NCI-H2227 treated with DMSO at 0.1 percent for 48 hours (cell line): Measurements from ENCODE around the gene SCN1B.

ENCODE experiments used
- DNase-seq: peaks from one replicate; lab custom pipeline; 2025; lab: John Stamatoyannopoulos, UW

The SCN1B gene

GRCh38 chr19:35074426-35075201, 44.3 kb downstream of the SCN1B start:
- DNase-seq, result no peak

GRCh38 chr19:35075202-35076025, 45.1 kb downstream of the SCN1B start:
- no peak for DNase-seq

DNA sequence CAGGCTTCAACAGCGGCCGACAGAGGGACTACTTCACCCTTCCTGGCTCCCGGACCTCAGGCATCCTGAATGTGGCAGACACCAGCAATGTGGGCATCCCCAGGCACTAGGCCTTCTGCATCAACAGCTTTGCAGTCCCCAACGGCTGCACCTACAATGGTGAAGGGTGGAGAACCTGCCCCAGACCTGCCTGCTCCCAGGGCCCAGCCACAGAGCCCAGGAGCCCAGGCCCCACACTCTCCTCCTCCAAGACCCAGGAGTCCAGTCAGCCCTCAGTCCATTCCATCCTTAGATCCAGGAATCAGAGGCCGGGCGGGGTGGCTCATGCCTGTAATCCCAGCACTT, 45.7 kb downstream of the SCN1B start:
- DNase-seq, result no peak

DNA sequence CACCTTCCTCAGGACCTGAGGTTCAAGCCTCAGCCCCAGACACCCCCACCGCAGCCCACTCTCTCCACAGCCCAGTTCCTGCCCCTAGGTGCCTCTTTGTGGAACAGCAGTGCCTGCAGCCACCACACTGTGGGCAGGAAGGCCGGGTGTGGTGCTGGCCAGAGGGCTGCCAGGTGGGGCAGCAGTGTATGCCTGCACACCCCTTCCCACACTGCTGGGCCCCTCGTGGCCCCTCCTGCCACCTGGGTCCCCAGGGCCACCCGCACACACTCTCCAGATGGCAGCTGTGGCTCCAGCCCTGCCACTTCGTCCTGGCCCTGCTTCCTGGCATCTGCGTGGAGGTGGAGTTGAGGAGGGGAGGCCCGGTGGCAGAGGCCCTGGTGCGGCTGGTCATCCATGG, 46.4 kb downstream of the SCN1B start:
- DNase-seq, result no peak

DNA sequence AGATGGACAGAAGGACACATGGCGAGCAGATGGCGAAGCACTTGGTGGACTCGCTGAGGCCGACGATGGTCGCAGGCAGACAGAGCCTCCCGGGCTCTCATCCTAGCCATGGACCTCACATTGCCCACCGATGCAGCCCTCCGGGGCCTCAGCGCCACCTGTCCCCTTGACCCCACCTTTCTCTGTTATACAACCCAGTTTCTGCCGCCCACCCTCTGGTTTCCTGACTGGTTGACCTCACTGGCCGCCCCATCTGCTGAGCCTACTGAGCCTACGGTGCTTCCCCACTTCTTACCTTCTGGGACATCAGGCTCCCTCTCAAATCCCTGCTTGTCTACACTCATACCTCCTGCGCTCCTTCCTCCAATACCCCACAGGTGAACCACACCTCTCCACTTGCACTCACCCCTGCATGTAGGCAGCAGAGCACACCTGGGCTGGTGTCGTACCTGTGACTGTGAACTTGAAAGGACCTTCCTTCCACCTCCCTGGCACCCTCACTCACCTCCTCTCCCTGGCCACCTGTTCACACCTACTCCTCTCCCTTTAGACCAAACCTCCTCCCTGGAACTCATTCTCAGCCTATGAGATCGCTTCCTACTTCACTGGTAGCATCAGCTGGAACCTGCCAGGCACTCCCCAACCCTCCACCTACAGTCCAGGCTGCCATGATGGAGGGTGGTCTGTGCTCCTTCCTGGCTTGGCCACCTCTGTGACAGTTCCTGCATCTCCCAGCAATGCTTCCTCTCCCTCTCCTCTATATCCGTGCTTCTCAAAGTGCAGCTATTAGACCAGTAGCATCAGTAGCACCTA, 47.3 kb downstream of the SCN1B start:
- DNase-seq, result no peak

DNA sequence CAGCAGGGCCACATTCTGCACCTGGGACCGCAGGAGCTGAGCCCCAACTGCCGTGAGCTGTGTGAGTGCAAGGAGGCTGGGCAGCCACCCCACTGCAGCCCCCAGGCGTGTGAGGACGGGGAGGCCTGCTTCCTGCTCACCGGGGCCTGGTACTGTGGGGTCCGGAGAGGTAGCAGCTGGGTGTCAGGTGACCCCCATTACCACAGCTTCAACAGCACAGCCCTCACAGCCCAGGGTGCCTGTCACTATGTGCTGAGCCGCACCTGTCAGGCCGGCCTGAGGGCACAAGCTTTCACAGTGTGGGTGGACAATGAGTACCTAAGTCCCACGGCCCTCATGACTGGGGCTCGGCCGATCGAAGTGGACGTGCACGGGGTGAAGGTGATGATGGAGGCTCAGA, 49.6 kb downstream of the SCN1B start:
- DNase-seq, result no peak

DNA sequence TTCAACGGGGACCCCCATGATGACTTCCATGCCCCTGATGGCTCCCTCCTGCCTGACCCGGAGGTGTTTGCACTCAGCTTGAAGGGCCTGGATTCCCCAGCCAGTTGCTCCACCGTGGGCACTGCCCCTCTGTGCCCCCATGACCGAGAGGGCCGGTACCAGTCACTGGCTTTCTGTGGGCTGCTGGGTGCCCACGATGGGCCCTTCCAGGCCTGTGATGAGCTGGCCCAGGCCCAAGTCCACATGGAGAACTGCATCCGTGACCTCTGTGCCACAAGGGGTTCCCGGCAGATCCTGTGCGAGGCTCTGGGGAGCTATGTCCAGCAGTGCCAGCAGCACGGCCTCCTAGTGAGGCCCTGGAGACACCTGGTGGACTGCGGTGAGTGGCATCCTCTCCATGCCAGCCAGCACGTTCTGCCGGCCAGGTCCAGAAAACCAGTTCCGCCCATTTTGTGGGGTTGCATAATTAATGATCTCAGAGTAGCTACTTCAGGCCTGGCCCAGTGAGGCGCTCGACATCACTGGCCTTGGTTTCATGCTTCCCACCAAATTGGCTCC, 50.4 kb downstream of the SCN1B start:
- no peak for DNase-seq

GRCh38 chr19:35081201-35081600, 50.9 kb downstream of the SCN1B start:
- DNase-seq, result no peak

GRCh38 chr19:35083691-35084508, 53.6 kb downstream of the SCN1B start:
- no peak for DNase-seq

DNA sequence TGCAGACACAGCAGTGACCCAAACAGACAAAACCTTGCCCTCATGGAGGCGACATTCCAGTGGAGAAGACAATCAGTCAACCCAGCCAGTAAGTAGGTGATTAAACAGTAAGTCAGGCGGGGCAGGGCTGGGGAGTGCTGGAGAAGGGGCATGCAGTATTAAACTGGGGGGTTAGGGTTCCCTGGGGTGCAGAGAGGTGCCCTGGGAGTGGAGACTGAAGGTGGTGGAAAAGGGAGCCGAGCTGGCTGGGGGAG, 54.2 kb downstream of the SCN1B start:
- DNase-seq, result no peak

DNA sequence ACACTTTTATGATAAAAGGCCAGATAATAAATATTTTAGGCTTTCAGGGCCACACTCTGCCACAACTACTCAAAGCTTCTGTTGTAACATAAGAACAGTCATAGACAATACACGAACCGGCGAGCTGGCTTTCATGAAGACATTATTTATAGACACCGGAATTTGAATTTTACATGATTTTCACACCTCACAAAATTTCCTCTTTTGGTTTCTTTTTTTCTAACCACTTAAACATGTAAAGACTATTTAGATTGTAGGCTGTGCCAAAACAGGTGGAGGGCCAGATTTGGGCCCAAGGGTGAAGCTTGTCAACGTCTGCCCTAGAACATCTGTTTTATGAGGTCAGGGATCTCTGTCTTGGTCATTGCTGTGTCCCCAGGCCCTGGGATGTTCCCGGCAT, 55.7 kb downstream of the SCN1B start:
- DNase-seq, result no peak

DNA sequence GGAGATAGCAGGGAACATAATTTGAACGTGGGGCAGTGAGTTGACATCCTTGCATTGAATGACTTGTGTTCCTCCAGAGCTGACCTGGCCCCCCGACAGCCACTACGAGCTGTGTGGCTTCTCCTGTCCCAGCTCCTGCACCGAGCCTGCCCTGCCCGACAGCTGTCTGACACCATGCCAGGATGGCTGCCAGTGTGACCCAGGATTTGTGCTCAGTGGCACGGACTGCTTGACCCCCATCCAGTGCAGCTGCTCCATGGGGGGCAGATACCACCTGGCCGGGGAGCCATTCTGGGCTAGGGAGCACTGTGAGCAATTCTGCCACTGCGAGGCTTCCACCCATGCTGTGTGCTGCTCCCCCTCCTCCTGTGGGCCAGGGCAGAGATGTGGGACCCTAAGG, 56.2 kb downstream of the SCN1B start:
- no peak for DNase-seq

- DNase-seq, result no peak
Measured at GRCh38 chr19:35087393-35087792, 57.1 kb downstream of the SCN1B start.

GRCh38 chr19:35088131-35088913, 58.1 kb downstream of the SCN1B start:
- no peak for DNase-seq

- DNase-seq, result no peak
Measured at GRCh38 chr19:35089554-35089953, 59.3 kb downstream of the SCN1B start.
